Suppressor macrophage treated with lipopolysaccharide for 1 hour (primary cell): ENCODE data around the gene MALAT1.

Experiments used
- DNase-seq, 3 donors: peaks; one replicate each; pipeline ENCODE4 v3.0.0-alpha.2; 2020 to 2022

The MALAT1 gene

DNA sequence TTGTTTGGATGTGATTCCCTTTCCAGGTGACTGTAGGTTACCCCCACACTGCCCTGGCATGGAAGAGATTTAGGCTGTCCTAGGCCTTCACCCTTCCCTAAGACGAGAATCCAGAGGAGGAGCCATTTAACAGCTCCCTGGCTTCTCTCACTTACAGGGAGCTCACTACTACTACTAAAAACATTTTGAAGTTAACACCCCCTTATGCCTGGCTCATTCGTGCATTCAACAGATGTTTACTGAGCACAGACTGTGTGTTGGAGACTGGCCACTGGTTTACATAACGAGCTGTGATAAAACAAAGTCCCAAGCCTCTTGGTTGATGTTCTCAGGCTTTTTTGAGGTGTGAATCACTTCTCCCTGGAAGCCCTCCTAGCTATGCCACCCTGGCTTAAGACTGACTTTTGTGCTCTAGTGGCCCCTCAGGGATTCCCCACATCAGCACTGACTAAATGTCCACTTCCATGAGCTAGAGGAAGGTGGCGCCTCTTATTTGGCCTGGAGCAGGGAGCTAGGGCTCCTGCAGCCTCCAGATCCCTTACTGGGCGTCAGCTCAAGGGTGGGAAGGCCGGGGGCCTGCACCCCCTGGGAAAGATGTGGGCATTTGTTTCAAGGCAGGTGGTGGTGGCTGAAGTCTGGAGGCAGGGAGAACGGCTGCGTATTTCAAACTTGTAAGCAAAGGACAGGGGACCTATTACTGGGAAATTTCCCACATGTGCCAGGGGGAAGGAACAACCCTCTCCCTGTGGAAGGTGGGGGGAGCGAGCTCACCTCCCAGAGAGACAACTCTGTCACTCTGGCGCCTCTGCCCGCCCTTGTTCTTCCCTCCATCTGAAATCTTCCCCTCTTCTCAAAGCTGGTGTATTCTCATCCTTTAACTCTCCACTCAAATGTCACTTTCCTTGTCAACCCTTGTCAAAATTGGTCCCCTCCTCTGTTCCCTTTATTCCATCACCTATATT is 19.4 kb upstream of the MALAT1 start:
- peak; percentile 63 to 81 (median 72) for DNase-seq

- no peak for DNase-seq
These were observed 16.5 kb upstream of the MALAT1 start for GRCh38 chr11:65482306-65482850.

- DNase-seq, result peak in 1 of 3 donors; percentile 17
These were observed 13.0 kb upstream of the MALAT1 start for GRCh38 chr11:65485920-65486219.

DNA sequence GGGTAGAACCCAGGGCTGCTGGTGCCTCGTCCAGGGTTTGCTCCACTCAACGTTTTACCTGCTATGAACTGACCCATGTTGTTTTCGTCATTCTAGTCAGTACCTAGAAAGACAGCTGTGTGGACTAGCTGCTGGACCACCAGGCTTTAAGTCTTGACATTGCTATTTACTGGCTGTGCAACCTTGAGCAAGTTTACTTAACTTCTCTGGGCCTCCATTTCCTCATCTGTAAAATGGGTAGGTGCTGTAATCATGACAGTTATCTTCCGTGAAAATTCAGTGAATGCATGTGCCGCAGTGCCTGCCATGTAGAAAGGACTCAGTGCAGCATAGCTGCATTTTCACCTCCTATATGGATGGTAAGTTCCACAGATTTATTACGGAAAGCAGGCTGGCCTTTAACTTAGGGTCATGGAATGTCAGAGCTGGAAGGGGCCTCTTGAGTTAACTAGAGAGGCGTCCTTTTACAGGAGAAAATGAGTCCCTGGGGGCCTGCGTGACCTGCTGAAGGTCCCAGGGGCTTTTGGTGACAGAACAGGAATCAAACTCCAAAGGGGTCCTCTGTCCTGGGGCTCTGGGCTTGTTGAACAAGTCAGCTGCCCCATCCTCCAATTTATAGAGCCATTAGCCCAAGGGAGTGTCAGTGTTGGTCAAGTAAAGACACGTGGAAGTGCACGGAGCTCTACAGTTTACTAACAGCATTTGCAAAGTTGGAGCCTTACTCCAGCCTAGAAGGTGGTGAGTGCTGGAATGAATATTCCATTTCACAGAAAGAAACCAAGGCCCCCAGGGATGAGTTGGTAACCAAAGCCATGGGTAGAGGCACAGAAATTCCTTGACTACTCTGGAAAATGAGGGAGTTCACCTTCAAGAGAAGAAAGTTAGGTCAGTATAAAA is 12.0 kb upstream of the MALAT1 start:
- DNase-seq, result peak in 1 of 3 donors; percentile 16

DNA sequence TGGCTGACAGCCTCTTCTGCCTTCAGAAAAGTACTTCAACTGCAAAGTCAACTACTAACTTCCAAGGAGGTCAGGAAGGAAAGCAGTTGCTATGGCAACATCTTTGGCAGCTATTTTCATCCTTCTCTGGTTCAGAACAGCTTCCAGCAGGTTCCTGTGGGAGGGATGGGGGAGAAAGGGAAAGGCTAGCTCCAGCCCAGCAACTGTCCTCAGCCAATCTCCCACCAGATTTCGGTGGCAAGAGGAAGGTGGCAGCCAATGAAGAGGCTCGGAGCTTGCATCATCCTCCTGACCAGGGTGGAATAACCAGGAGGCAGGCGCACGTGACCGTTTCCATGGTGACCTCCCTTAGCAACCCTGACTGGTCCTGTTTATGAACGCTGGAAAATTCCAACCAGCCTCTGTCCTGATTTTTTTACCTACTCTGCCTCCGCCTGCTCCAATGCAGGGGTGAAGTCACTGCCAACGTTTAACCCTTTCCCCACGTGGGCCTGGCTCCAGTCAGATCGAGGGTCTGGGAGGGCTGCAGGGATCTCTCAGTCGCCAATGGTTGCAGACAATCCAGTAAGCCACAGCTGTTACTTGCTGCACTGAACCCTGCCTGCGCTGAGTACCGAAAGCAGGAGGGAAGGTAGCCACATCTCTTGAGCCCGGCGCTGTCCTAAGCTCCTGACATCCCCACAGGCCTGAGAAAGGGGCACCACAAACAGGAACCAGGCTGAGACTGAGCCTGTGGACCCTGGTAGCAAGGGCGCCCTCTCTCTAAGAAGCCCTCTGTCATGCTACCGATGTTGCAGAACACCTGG is 11.2 kb upstream of the MALAT1 start:
- DNase-seq, result peak; percentile 97 to 98 (median 98)

GRCh38 chr11:65488273-65489034 is 10.4 kb upstream of the MALAT1 start:
- peak in 1 of 3 donors; percentile 43 for DNase-seq

DNA sequence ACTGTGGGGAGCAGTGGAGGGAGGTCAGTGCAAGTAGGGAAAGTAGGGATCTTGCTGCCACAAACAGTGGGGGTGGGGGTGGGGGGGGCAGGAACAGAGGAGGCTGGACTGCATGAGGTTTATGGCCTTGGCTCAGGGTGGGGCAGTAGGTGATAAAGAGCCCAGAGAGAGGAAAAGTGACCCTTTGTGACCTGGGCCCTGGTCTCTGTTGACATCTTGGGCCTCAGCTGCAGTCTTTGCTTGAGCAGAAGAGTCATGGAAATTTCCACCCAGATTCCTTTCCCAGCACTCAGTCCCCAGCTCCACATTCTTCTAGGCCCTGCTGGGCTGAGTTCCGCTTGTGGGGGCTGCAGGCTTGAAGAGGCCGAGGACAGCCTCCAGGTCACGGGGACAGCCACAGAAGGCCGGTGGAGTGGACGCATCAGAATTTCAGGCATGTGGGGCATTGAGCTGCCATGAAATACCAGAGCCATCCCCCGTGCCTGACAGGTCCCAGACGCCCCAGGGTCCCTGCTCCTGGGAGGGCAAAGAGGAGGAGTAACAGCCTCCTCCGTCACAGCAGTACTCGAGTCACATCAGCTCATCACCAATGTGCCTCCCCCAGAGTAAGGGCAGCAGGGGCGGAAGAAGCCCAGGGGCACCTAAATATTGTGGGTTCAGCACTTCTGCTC is 9.7 kb upstream of the MALAT1 start:
- DNase-seq, result peak in 1 of 3 donors; percentile 19

DNA sequence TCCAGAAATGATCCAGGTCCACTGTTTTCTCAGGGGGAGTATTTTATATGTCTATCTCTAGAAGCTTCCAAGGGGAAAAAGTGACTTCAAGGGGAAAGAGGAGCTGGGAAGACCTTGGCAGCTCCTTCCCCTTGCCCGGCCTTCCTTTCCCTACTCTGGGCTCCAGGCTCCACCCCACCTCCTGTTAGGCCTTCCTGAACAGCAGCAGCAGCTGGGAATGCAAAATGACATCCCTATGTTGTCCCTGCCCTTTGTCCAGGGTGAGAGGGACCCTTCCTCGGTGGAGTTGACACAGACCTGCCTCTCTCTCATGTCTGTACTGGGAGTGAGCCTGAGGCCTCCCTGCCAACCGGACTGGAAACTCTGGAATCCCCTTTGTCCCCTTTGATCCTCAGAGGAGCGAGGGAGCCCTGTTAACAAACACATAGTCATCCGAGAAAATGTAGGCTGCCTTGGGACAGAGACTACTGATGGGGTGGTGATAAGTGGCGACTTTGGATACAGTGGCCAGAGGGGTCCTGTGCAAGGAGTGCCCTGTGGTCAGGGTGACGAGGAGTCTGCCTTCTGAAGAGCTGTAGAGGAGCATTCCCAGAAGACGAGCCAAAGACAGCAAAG is 9.0 kb upstream of the MALAT1 start:
- no peak for DNase-seq

- no peak for DNase-seq
These were observed 7.7 kb upstream of the MALAT1 start for GRCh38 chr11:65491163-65491465.

DNA sequence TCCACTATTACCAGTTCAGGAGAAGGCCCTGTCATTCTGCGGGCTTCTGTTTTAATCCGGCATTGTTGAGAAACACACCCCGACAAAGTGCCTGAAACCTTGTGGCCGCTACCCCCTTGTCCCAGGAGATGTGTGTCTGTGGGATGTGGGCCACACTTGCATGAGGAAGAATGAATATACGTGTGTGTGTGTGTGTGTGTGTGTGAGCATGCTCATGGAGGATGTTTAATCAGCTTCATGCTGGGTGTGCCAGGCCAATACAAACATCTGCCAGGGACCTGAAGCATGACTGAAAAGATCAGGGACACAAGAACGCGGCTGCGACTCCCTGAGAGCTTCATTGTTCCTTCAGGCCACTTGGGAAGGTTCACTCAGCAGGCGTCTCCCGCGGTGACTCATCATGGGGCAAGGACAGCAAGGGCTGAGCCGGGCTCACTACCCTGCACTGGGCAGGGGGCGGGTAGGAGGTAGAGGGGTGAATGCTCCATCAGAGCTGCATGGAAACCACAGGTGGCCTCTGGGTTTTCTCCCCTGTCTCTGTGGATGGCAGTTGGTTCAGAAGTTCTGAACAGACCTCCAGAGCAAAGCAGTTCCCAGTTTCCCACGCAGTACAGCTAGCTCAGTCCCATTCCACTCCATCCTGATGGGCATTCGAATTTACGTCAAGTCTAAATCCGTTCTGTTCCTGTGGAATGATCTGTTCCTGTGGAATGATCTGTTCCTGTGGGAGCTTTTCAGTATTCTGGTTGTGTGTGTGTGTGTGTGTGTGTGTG is 7.0 kb upstream of the MALAT1 start:
- DNase-seq, result peak; percentile 87 to 92 (median 90)

GRCh38 chr11:65492387-65492636 is 6.5 kb upstream of the MALAT1 start:
- DNase-seq, result no peak

- peak; percentile 90 to 98 (median 96) for DNase-seq
These were observed 6.0 kb upstream of the MALAT1 start for GRCh38 chr11:65492637-65493366.

GRCh38 chr11:65493367-65494176 is 5.3 kb upstream of the MALAT1 start:
- peak; percentile 60 to 81 (median 62) for DNase-seq

DNA sequence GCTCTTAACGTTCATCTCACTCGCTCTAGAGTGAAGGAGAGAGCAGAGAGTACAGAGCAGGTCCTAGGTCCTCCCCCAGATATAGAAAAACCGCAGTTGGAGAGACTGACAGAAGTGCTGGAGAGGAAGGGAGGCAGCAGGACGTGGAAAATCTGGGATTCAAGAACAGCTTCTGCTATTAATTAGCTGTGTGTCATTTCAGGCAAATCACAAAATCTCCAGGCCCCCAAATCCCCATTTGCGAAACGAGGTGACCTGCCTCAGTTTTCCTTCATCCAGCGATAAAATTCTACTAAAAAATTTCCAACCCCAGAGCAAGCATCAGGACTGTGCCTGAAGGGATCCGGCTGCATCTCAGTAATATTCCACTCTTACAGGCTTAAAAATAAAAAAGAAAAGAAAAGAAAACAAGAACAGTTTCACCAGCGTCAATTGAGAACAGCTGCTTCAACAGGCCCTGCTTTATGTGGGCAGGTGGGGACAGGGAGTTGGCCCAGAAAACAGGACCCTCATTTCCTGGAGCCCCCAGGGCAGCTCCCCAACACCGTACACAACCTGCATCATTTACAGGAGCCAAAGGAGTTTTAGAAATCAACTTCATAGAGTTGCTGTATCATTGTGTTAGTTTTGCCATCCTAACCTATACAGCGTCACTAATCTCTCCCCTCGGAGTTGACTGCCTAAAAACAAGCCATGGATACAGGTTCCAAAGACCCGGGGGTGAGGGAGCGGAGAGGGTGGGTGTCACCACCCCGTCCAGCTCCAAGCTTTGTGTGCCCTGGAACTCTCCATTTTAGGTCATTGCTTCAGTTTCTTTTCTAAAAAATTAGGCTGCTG is 2.3 kb upstream of the MALAT1 start:
- DNase-seq, result no peak

GRCh38 chr11:65497141-65498041 is 1.5 kb upstream of the MALAT1 start:
- peak; percentile 100 for DNase-seq

DNA sequence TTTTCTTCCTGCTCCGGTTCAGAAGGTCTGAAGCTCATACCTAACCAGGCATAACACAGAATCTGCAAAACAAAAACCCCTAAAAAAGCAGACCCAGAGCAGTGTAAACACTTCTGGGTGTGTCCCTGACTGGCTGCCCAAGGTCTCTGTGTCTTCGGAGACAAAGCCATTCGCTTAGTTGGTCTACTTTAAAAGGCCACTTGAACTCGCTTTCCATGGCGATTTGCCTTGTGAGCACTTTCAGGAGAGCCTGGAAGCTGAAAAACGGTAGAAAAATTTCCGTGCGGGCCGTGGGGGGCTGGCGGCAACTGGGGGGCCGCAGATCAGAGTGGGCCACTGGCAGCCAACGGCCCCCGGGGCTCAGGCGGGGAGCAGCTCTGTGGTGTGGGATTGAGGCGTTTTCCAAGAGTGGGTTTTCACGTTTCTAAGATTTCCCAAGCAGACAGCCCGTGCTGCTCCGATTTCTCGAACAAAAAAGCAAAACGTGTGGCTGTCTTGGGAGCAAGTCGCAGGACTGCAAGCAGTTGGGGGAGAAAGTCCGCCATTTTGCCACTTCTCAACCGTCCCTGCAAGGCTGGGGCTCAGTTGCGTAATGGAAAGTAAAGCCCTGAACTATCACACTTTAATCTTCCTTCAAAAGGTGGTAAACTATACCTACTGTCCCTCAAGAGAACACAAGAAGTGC is 661 bp upstream of the MALAT1 start:
- peak; percentile 79 to 80 (median 79) for DNase-seq
